WTC11 (cell line): Measurements from ENCODE around the gene CXorf58. TPM values are rescaled to one million over a fixed set of nuclear protein-coding genes. Genes with fewer than 3 reads are reported as not detected.
"Not testable (repeated sequence)": the region's sequence is repeated elsewhere in the genome, so short reads cannot be mapped to it uniquely, and the experiment has no call there.

Experiments
- ATAC-seq: fragments of 200-7000 bp; cut with Tn5 transposase; 2 replicates; pipeline ENCODE4 v1.10.0; 2021; ENCODE audit warnings: mild to moderate bottlenecking, moderate library complexity
- CTCF ChIA-PET: fragments of 300-600 bp; sonication (Branson Sonifier 250); formaldehyde crosslinking; loops from one replicate; lab custom pipeline; 2021; ENCODE audit warnings: antibody characterized with exemption; lab: Charles Lee
- POLR2A ChIA-PET: fragments of 350-600 bp; sonication (Branson Sonifier 250); formaldehyde crosslinking; loops from one replicate; lab custom pipeline; 2021; ENCODE audit warnings: antibody characterized with exemption; lab: Charles Lee
- DNase-seq: peaks from one replicate; pipeline ENCODE4 v3.0.0; 2021; ENCODE audit warnings: low spot score
- H3K27ac Mint-ChIP-seq: 2 replicates; pipeline ENCODE4 v1.8.0; 2021; ENCODE audit warnings: mixed read lengths
- H3K27me3 Mint-ChIP-seq: 2 replicates; pipeline ENCODE4 v1.8.0; 2021; ENCODE audit warnings: low read depth, mild to moderate bottlenecking, moderate library complexity, mixed read lengths
- H3K36me3 Mint-ChIP-seq: 2 replicates; pipeline ENCODE4 v1.8.0; 2021; ENCODE audit warnings: mixed read lengths
- H3K4me1 Mint-ChIP-seq: 2 replicates; pipeline ENCODE4 v1.8.0; 2022; ENCODE audit warnings: mixed read lengths
- H3K4me3 Mint-ChIP-seq: 2 replicates; pipeline ENCODE4 v1.8.0; 2021; ENCODE audit warnings: mild to moderate bottlenecking, moderate library complexity, mixed read lengths
- H3K9me3 Mint-ChIP-seq: 2 replicates; pipeline ENCODE4 v1.8.0; 2021; ENCODE audit warnings: mixed read lengths
- FOXP1 ChIP-seq: sonication (generic); formaldehyde crosslinking; IDR thresholded peaks from 2 replicates; pipeline ENCODE4 v1.8.0; 2022; ENCODE audit warnings: missing genetic modification reagents, mild to moderate bottlenecking, moderate library complexity, borderline replicate concordance
- GTF2I ChIP-seq: fragments of 250-450 bp; sonication (Bioruptor Pico); conservative IDR thresholded peaks from 2 replicates; pipeline ENCODE4 v1.4.0; 2021; ENCODE audit warnings: mild to moderate bottlenecking
- JAZF1 ChIP-seq: fragments of 250-450 bp; sonication (Bioruptor Pico); IDR thresholded peaks from 2 replicates; pipeline ENCODE4 v1.9.0; 2021; ENCODE audit warnings: moderate library complexity, mild to moderate bottlenecking, inconsistent platforms
- KAT7 ChIP-seq: sonication (generic); formaldehyde crosslinking; IDR thresholded peaks from 2 replicates; pipeline ENCODE4 v1.8.1; 2023; ENCODE audit warnings: missing genetic modification reagents, mild to moderate bottlenecking, borderline replicate concordance
- NR1H2 ChIP-seq: sonication (generic); formaldehyde crosslinking; IDR thresholded peaks from 2 replicates; pipeline ENCODE4 v1.9.0; 2021; ENCODE audit warnings: mild to moderate bottlenecking, moderate library complexity, missing genetic modification reagents
- OVOL2 ChIP-seq: fragments of 250-450 bp; sonication (Bioruptor Pico); IDR thresholded peaks from 2 replicates; pipeline ENCODE4 v1.9.0; 2021; ENCODE audit warnings: mild to moderate bottlenecking, borderline replicate concordance
- SMAD4 ChIP-seq: sonication (generic); formaldehyde crosslinking; IDR thresholded peaks from 2 replicates; pipeline ENCODE4 v1.8.0; 2022; ENCODE audit warnings: mild to moderate bottlenecking, missing genetic modification reagents
- SP1 ChIP-seq: sonication (generic); formaldehyde crosslinking; conservative IDR thresholded peaks from 2 replicates; pipeline ENCODE4 v1.8.1; 2022; ENCODE audit warnings: missing genetic modification reagents
- ZNF263 ChIP-seq: sonication (generic); formaldehyde crosslinking; IDR thresholded peaks from 2 replicates; pipeline ENCODE4 v1.8.1; 2022; ENCODE audit warnings: low read depth, mild to moderate bottlenecking, moderate library complexity, missing genetic modification reagents
- ZNF671 ChIP-seq: fragments of 250-450 bp; sonication (Bioruptor Pico); IDR thresholded peaks from 2 replicates; pipeline ENCODE4 v1.8.0; 2021; ENCODE audit warnings: mild to moderate bottlenecking
- total RNA-seq: library from RNA; stranded (reverse); gene quantifications from 3 replicates; pipeline ENCODE4 v1.2.3, GENCODE V29; 2021
- TF ChIP-seq, protein P1 (sequence below): sonication (generic); formaldehyde crosslinking; conservative IDR thresholded peaks from 2 replicates; pipeline ENCODE4 v1.8.1; 2023; ENCODE audit warnings: mild to moderate bottlenecking, low read depth, missing genetic modification reagents, moderate library complexity
- TF ChIP-seq, protein P2 (sequence below): fragments of 250-450 bp; sonication (Bioruptor Pico); conservative IDR thresholded peaks from 2 replicates; pipeline ENCODE4 v1.9.0; 2021; ENCODE audit warnings: mild to moderate bottlenecking
- TF ChIP-seq, protein P3 (sequence below): sonication (generic); formaldehyde crosslinking; conservative IDR thresholded peaks from 2 replicates; pipeline ENCODE4 v1.8.1; 2022; ENCODE audit warnings: mild to moderate bottlenecking, missing genetic modification reagents
- TF ChIP-seq, protein P4 (sequence below): sonication (generic); formaldehyde crosslinking; IDR thresholded peaks from 2 replicates; pipeline ENCODE4 v1.8.1; 2022; ENCODE audit warnings: low read depth, mild to moderate bottlenecking, moderate library complexity, missing genetic modification reagents, borderline replicate concordance
- TF ChIP-seq, protein P5 (sequence below): sonication (generic); formaldehyde crosslinking; IDR thresholded peaks from 2 replicates; pipeline ENCODE4 v1.8.1; 2022; ENCODE audit warnings: mild to moderate bottlenecking, moderate library complexity, missing genetic modification reagents
- TF ChIP-seq, protein P6 (sequence below): fragments of 250-450 bp; sonication (Bioruptor Pico); IDR thresholded peaks from 2 replicates; pipeline ENCODE4 v1.8.0; 2021; ENCODE audit warnings: mild to moderate bottlenecking
- TF ChIP-seq, protein P7 (sequence below): sonication (generic); formaldehyde crosslinking; IDR thresholded peaks from 2 replicates; pipeline ENCODE4 v1.8.1; 2023; ENCODE audit warnings: mild to moderate bottlenecking, missing genetic modification reagents, borderline replicate concordance

CXorf58 gene
- total RNA-seq, 1 experiment from 2014 or later, result not detected

DNA sequence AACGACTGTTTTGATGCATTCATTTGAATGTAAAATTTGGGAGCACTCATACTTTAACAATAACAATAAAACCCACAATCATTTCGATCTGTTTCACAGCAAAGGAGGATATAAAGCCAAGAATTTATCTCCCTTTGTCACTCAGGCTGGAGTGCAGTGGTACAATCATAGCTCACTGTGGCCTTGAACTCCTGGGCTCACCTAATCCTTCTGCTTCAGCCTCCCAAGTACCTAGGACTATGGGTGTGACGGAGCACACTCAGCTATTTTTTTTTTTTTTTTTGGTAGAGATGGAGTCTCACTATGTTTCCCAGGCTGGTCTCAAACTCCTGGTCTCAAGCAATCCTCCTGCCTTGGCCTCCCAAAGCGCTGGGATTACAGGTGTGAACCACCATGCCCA, 11.3 kb upstream of the CXorf58 start:
- CTCF ChIA-PET, result not testable (repeated sequence)

DNA sequence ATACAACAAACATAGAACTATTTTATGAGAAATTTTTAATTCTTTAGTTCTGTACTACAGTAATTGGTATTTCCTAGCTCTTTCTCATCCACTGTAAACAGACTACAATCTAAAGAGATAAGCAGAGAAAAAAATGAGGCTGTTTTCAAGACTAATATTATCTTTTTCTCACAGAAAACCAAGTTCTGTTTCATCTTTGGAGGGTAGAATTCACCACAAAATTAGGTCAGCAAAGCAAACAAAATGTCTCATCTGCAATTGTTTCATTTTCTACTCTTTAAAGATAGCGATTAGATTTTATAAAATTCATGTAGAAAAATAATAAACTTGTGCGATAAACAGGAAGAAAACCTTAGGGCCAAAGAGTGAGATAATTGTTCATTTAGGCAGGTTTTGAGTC, 10.8 kb upstream of the CXorf58 start:
- Mint-ChIP-seq H3K9me3 (no peaks in the 10 kb centered on the region), H3K36me3 (no peaks in the 10 kb centered on the region), H3K4me3 (no peak overlapping the region), H3K27me3 (no peaks in the 10 kb centered on the region), H3K27ac (no peak overlapping the region), H3K4me1 (peaks cover 15% of the 10 kb centered on the region)
- TF ChIP-seq, protein P1, sequence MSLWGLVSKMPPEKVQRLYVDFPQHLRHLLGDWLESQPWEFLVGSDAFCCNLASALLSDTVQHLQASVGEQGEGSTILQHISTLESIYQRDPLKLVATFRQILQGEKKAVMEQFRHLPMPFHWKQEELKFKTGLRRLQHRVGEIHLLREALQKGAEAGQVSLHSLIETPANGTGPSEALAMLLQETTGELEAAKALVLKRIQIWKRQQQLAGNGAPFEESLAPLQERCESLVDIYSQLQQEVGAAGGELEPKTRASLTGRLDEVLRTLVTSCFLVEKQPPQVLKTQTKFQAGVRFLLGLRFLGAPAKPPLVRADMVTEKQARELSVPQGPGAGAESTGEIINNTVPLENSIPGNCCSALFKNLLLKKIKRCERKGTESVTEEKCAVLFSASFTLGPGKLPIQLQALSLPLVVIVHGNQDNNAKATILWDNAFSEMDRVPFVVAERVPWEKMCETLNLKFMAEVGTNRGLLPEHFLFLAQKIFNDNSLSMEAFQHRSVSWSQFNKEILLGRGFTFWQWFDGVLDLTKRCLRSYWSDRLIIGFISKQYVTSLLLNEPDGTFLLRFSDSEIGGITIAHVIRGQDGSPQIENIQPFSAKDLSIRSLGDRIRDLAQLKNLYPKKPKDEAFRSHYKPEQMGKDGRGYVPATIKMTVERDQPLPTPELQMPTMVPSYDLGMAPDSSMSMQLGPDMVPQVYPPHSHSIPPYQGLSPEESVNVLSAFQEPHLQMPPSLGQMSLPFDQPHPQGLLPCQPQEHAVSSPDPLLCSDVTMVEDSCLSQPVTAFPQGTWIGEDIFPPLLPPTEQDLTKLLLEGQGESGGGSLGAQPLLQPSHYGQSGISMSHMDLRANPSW (CRISPR knock-in tag), result no peak
- TF ChIP-seq ZNF263 (no peak), SMAD4 (no peak), GTF2I (CRISPR knock-in tag) (no peak), NR1H2 (CRISPR knock-in tag) (no peak)
- TF ChIP-seq, protein P2, sequence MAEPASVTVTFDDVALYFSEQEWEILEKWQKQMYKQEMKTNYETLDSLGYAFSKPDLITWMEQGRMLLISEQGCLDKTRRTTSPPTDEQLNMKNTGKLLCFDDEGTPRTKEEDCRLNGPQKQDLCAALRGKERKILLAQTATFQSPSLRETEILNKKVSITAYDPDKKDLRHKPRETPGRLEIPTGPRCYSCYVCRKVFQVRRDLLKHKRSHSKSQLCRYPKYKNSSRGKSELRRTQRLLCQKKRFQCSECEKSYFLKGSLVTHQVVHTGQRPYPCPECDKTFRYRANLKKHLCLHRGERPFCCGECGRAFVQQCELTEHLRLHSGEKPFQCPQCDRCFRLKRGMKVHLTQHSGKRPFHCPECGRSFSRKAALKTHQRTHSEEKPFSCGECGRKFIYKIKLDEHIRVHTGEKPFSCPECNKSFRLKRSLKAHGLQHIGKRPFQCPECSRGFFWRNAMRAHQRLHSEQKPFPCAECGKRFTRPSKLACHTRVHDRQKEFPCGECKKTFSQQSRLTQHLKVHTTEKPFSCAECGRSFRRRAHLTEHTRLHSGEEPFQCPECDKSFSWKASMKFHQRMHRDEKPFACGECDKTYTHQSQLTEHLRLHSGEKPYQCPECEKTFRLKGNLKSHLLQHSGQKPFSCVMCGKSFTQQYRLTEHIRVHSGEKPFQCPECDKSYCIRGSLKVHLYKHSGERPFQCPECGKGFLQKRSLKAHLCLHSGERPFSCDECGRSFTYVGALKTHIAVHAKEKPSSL (CRISPR knock-in tag), result no peak
- TF ChIP-seq, protein P3, sequence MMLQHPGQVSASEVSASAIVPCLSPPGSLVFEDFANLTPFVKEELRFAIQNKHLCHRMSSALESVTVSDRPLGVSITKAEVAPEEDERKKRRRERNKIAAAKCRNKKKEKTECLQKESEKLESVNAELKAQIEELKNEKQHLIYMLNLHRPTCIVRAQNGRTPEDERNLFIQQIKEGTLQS (CRISPR knock-in tag), result no peak
- TF ChIP-seq, protein P4, sequence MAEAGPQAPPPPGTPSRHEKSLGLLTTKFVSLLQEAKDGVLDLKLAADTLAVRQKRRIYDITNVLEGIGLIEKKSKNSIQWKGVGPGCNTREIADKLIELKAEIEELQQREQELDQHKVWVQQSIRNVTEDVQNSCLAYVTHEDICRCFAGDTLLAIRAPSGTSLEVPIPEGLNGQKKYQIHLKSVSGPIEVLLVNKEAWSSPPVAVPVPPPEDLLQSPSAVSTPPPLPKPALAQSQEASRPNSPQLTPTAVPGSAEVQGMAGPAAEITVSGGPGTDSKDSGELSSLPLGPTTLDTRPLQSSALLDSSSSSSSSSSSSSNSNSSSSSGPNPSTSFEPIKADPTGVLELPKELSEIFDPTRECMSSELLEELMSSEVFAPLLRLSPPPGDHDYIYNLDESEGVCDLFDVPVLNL, result no peak
- DNase-seq, result no peak
- CTCF ChIA-PET, result no interaction called here
- ATAC-seq, result no peak
- POLR2A ChIA-PET, result interaction anchor here (0.7 kb wide), 1 partner anchor 499 kb away, joined by 3 read pairs; no protein-coding TSS in a partner anchor

More for the DNA sequence above, 11.3 kb upstream of the CXorf58 start:
- H3K36me3 Mint-ChIP-seq, H3K9me3 Mint-ChIP-seq, H3K27ac Mint-ChIP-seq, H3K27me3 Mint-ChIP-seq, ATAC-seq, DNase-seq, H3K4me3 Mint-ChIP-seq: not testable (repeated sequence)
- peaks cover 15% of the 10 kb centered on the region for H3K4me1 Mint-ChIP-seq
- POLR2A ChIA-PET, result interaction anchor here (0.7 kb wide), 1 partner anchor 499 kb away, joined by 3 read pairs; no protein-coding TSS in a partner anchor

DNA sequence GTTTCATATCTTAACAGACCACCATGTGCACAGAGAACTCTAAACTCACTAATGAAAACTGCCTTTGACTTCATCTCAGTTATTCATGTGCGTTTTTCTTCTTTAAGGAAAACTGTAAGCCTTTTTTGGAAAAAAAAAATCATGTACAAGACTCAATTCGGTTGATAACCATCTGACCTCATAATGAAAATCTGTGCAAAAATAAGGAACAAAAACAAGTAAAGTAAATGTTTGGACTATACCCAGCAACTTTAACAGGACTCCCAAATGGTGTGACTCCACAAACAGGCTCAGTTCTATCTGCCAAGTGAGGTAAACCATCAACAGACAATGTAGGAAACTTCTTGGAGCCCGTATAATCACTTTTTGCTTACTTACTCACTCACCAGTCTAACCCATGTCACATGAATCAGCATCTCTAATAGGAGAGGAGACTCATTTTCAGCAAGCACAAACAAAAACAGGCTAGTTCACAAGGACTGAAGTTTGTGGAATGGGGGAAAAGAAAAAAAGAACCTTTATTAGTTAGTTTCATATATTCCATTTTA, 9.3 kb upstream of the CXorf58 start:
- Mint-ChIP-seq H3K9me3 (no peaks in the 10 kb centered on the region), H3K36me3 (no peaks in the 10 kb centered on the region), H3K4me1 (peaks cover 15% of the 10 kb centered on the region), H3K27ac (peak overlapping the region; percentile 41; the same call in 1 of the 2 replicates), H3K27me3 (no peaks in the 10 kb centered on the region), H3K4me3 (no peak overlapping the region)
- no peak for ATAC-seq
- POLR2A ChIA-PET, result no interaction called here
- DNase-seq, result no peak
- CTCF ChIA-PET, result interaction anchor here (0.7 to 1.2 kb wide), 3 partner anchors 116 to 1138 kb away, joined by 3 to 4 read pairs (median 3); partner anchors contain the start of genes EIF2S3 and SAT1
- TF ChIP-seq, protein P5, sequence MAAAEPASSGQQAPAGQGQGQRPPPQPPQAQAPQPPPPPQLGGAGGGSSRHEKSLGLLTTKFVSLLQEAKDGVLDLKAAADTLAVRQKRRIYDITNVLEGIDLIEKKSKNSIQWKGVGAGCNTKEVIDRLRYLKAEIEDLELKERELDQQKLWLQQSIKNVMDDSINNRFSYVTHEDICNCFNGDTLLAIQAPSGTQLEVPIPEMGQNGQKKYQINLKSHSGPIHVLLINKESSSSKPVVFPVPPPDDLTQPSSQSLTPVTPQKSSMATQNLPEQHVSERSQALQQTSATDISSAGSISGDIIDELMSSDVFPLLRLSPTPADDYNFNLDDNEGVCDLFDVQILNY (CRISPR knock-in tag), result no peak
- no peak for TF ChIP-seq KAT7 (CRISPR knock-in tag)
- TF ChIP-seq JAZF1 (CRISPR knock-in tag), result no peak
- TF ChIP-seq, protein P4, result no peak
- TF ChIP-seq FOXP1, result no peak
- TF ChIP-seq, protein P6, sequence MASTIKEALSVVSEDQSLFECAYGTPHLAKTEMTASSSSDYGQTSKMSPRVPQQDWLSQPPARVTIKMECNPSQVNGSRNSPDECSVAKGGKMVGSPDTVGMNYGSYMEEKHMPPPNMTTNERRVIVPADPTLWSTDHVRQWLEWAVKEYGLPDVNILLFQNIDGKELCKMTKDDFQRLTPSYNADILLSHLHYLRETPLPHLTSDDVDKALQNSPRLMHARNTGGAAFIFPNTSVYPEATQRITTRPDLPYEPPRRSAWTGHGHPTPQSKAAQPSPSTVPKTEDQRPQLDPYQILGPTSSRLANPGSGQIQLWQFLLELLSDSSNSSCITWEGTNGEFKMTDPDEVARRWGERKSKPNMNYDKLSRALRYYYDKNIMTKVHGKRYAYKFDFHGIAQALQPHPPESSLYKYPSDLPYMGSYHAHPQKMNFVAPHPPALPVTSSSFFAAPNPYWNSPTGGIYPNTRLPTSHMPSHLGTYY (CRISPR knock-in tag), result no peak
- TF ChIP-seq, protein P7, sequence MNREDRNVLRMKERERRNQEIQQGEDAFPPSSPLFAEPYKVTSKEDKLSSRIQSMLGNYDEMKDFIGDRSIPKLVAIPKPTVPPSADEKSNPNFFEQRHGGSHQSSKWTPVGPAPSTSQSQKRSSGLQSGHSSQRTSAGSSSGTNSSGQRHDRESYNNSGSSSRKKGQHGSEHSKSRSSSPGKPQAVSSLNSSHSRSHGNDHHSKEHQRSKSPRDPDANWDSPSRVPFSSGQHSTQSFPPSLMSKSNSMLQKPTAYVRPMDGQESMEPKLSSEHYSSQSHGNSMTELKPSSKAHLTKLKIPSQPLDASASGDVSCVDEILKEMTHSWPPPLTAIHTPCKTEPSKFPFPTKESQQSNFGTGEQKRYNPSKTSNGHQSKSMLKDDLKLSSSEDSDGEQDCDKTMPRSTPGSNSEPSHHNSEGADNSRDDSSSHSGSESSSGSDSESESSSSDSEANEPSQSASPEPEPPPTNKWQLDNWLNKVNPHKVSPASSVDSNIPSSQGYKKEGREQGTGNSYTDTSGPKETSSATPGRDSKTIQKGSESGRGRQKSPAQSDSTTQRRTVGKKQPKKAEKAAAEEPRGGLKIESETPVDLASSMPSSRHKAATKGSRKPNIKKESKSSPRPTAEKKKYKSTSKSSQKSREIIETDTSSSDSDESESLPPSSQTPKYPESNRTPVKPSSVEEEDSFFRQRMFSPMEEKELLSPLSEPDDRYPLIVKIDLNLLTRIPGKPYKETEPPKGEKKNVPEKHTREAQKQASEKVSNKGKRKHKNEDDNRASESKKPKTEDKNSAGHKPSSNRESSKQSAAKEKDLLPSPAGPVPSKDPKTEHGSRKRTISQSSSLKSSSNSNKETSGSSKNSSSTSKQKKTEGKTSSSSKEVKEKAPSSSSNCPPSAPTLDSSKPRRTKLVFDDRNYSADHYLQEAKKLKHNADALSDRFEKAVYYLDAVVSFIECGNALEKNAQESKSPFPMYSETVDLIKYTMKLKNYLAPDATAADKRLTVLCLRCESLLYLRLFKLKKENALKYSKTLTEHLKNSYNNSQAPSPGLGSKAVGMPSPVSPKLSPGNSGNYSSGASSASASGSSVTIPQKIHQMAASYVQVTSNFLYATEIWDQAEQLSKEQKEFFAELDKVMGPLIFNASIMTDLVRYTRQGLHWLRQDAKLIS (CRISPR knock-in tag), result no peak
- no peak for TF ChIP-seq OVOL2
- no peak for TF ChIP-seq SP1 (CRISPR knock-in tag)
- no peak for TF ChIP-seq ZNF671 (CRISPR knock-in tag)
